ENCODE data around the gene WNT7A.
"Not testable (repeated sequence)": the region's sequence is repeated elsewhere in the genome, so short reads cannot be mapped to it uniquely, and the experiment has no call there.

WNT7A gene

GRCh38 chr3:13865106-13865505, 14.8 kb downstream of the WNT7A start:
- DNase-seq (ENCODE audit: low spot score) = no peak

GRCh38 chr3:13863965-13864595, 15.8 kb downstream of the WNT7A start:
- no peak for DNase-seq (ENCODE audit: low spot score)

- DNase-seq (ENCODE audit: low spot score) = no peak
Observed at GRCh38 chr3:13863382-13863952, 16.4 kb downstream of the WNT7A start.

- DNase-seq (ENCODE audit: low spot score) = no peak
Observed at GRCh38 chr3:13861461-13861860, 18.4 kb downstream of the WNT7A start.

DNA sequence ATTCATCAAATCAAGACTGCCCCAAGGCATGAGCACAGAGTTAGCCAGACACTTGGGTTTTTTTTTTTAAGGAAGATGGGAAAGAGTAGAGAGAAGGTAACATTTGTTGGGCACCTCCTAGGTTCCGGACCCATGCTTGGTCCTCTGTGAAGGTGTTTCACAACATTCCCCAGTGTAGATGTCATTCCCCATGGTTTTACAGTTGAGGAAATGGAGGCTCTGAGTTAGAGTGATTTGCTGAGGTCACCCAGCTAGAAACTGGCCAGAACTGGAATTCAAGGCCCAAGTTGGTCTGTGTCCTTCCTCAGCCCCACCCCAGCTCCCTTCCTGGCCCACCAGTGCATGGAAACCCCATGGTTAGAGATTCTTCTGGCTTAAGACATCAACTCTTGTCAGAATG, 19.9 kb downstream of the WNT7A start:
- DNase-seq (ENCODE audit: low spot score) = no peak

DNA sequence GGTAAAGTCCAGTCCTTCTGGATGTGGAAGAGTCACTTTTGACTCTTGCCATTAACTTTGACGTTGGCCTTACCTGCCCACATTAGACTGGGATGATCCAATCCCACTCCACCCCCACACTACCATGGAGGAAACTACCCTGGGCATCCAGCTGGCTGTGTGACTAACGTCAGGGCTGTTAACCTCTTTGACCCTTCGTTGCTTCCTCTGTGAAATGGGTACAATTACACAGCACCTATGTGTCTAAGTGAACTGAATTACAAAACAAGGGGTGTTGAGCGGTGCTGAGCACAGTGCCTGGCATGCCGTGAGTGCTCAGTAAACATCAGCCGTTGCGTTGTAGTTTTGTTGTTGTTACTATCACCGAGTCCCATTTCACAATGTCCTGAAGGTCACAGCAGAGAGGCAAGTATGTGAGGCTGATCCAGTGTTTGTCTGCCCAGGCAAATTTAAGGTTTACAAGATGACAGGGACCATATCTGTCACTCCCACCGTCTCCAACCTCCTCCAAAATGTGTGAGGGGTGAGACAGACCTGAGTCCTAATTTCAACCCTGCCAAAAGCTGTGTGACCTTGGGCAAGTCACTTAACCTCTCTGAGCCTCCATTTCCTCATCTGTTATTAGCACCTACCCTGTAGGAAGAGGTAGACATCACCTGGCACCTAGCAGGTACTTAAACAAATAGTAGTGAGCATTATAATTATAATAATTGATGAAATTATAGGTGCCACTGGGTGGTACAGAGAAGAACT, 20.9 kb downstream of the WNT7A start:
- DNase-seq (ENCODE audit: low spot score) = no peak

GRCh38 chr3:13857702-13858380, 22.0 kb downstream of the WNT7A start:
- no peak for DNase-seq (ENCODE audit: low spot score)

DNA sequence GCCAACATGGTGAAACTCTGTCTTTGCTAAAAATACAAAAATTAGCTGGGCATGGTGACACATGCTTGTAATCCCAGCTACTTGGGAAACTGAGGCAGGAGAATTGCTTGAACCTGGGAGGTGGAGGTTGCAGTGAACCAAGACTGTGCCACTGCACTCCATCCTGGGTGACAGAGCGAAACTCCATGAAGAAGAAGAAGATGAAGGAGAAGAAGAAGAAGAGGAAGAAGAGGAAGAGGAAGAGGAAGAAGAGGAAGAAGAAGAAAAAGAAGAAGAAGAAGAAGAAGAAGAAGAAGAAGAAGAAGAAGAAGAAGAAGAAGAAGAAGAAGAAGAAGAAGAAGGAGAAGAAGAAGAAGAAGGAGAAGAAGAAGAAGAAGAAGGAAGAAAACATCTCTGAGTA, 23.2 kb downstream of the WNT7A start:
- DNase-seq (ENCODE audit: low spot score) = not testable (repeated sequence)

GRCh38 chr3:13856006-13856405, 23.9 kb downstream of the WNT7A start:
- no peak for DNase-seq (ENCODE audit: low spot score)

- DNase-seq (ENCODE audit: low spot score) = no peak
Observed at GRCh38 chr3:13854492-13854891, 25.4 kb downstream of the WNT7A start.

- DNase-seq (ENCODE audit: low spot score) = no peak
Observed at GRCh38 chr3:13853978-13854296, 25.9 kb downstream of the WNT7A start.

GRCh38 chr3:13853256-13853977, 26.5 kb downstream of the WNT7A start:
- DNase-seq (ENCODE audit: low spot score) = no peak

GRCh38 chr3:13852638-13853009, 27.2 kb downstream of the WNT7A start:
- no peak for DNase-seq (ENCODE audit: low spot score)

DNA sequence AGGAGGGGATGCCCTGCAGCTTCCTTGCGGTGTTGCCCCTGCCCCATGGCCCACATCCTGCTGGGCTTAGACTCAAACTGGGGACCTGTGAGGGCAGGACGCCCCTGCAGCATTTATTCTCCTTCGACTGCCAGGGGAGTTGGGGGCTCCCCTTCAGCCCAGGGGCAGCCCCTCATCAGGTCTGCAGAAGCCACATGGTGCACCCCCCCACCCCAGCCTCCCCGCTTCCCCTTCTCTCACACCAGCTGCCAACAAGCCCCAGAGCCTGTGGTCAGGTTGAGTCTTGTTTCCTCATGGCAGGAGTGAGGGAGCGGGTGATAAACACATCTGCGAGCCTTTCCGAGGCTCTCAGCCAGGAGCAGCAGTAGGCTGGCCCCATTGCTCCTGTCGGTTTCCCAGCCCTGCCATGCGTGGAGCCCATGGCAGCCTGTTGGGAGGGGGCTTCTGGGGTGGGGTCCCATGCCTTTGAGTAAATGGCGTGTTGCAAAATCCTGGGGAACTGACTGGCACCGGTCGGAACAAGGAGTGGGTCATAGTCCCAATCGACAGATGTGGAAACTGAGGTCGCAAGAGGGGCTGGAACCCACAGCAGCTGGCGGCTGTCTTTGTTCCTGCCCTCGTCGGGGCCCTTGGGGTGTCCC, 27.8 kb downstream of the WNT7A start:
- no peak for DNase-seq (ENCODE audit: low spot score)

- no peak for DNase-seq (ENCODE audit: low spot score)
Observed at GRCh38 chr3:13851091-13851849, 28.6 kb downstream of the WNT7A start.

GRCh38 chr3:13850161-13850945, 29.5 kb downstream of the WNT7A start:
- peak; percentile 81 for DNase-seq (ENCODE audit: low spot score)

DNA sequence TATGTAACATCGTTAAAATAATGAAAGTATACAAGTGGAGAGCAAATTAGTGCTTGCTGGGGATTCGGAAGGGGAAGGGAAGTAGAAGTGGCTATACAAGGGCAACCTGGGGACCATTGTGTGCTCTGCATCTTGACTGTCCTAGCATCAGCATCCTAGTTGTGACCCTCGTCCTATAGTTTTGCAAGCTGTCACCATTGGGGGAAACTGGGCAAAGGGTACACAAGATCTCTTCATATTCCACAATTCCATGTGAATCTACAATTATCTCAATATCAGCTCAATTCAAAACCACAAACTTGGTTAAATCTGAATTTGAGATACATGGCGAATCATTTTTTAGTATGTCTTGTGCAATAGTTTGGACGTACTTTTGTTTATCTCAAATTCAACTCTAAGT, 30.9 kb downstream of the WNT7A start:
- DNase-seq (ENCODE audit: low spot score) = no peak

- no peak for DNase-seq (ENCODE audit: low spot score)
Observed at GRCh38 chr3:13846716-13847570, 32.9 kb downstream of the WNT7A start.

DNA sequence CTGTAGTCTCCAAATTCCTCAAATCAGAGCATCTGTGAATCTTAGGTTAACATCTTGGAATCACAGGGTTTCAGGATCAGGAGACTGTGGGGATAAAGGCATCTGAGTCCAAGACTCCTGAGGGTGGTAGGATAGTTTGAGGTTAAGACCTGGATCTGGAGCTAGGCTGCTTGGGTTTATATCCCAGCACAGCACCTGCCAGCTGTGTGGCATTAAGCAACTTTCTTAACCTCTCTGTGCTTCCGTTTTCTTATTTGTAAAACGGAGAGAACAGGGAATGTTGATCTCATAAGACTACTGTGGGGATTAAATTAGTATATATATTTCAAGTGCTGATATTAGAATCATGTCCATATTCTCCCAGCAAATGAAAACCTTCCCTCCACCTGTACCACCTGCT, 33.6 kb downstream of the WNT7A start:
- DNase-seq (ENCODE audit: low spot score) = no peak

Measured in iPS-NIHi11 (cell line).